ENCODE results near the gene NACAD.
A peak's percentile ranks its signal among the peaks of the same experiment; 100 is the strongest.
"Not testable (repeated sequence)": the region's sequence is repeated elsewhere in the genome, so short reads cannot be mapped to it uniquely, and the experiment has no call there.

NACAD gene

DNA sequence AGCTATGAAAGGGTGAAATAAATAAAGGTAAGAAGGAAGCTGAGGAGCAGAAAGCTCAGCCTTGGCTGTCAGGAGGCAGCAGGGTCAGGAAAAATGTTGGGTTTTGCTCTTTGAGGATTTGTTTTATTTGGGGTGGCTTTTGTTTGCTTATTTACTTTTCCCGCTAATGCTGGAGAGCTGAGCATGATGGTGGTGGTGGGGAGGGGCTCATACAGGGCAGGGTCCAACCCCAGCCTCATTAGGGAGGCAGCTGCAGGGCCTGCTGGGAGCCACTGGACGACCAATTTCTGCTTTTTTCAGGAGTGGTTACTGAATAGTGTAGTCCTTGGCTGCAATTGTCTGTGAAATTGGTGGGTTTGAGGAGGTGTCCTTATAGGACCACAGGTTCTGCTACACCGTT is 52.5 kb downstream of the NACAD start:
- no peak overlapping the region; the same call in 1 of the 2 replicates for H3K9ac ChIP-seq (ENCODE audit: low read length)
- peak overlapping the region; percentile 2 for H3K27ac ChIP-seq (ENCODE audit: low read depth, low read length, poor library complexity, severe bottlenecking)
- H2AFZ ChIP-seq (ENCODE audit: low read length), result no peak overlapping the region
- H3K9me2 ChIP-seq (ENCODE audit: low read depth, low read length), result no peaks in the 10 kb centered on the region
- no peaks in the 10 kb centered on the region for H3K9me3 ChIP-seq (ENCODE audit: low read length)
- no peaks in the 10 kb centered on the region for H3F3A ChIP-seq (ENCODE audit: insufficient read depth, low read length)
- H3K4me2 ChIP-seq (ENCODE audit: low read length), result peak overlapping the region; percentile 25; the same call in 1 of the 2 replicates
- H3K4me3 ChIP-seq (ENCODE audit: low read depth, low read length, poor library complexity, severe bottlenecking), result no peak overlapping the region
- peaks cover 80% of the 10 kb centered on the region for H3K36me3 ChIP-seq (ENCODE audit: insufficient read depth, low read length)
- peaks cover 48% of the 10 kb centered on the region for H3K4me1 ChIP-seq (ENCODE audit: insufficient read depth, low read length, severe bottlenecking)
- H4K20me1 ChIP-seq (ENCODE audit: insufficient read depth, low read length), result peaks cover 5% of the 10 kb centered on the region
- peaks cover 79% of the 10 kb centered on the region for H3K79me2 ChIP-seq (ENCODE audit: insufficient read depth, low read length)
- no peak for TF ChIP-seq EZH2 (IDR thresholded peaks at IDR 0.05; ENCODE audit: borderline replicate concordance, low read length)
- TF ChIP-seq, protein P1, sequence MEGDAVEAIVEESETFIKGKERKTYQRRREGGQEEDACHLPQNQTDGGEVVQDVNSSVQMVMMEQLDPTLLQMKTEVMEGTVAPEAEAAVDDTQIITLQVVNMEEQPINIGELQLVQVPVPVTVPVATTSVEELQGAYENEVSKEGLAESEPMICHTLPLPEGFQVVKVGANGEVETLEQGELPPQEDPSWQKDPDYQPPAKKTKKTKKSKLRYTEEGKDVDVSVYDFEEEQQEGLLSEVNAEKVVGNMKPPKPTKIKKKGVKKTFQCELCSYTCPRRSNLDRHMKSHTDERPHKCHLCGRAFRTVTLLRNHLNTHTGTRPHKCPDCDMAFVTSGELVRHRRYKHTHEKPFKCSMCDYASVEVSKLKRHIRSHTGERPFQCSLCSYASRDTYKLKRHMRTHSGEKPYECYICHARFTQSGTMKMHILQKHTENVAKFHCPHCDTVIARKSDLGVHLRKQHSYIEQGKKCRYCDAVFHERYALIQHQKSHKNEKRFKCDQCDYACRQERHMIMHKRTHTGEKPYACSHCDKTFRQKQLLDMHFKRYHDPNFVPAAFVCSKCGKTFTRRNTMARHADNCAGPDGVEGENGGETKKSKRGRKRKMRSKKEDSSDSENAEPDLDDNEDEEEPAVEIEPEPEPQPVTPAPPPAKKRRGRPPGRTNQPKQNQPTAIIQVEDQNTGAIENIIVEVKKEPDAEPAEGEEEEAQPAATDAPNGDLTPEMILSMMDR (IDR thresholded peaks at IDR 0.05; ENCODE audit: low read length), result no peak
- no peaks in the 10 kb centered on the region for H3K27me3 ChIP-seq (ENCODE audit: insufficient read depth, low read length)

DNA sequence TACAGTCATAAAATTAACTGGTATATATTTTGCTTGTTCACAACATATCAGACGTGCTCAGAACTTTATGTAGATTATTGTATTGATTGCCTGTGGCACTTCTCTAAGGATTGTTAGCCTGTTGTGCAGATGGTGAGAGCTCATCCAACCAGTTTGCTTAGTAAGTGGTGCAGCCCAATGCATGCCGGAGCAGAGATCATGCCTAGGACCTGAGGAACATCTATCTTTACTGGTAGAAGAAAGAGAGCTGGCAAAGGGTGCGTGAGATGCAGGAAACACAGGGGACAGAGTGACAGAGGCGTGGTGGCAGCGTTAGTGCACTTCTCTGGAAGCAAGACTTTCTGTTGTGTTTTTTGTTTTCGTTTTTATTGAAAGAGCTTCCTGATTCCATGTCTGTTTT is 52.9 kb downstream of the NACAD start:
- Histone ChIP-seq H3K4me2 (ENCODE audit: low read length) (peak overlapping the region; percentile 25; the same call in 1 of the 2 replicates), H3K9ac (ENCODE audit: low read length) (no peak overlapping the region; the same call in 1 of the 2 replicates), H3F3A (ENCODE audit: insufficient read depth, low read length) (no peaks in the 10 kb centered on the region), H4K20me1 (ENCODE audit: insufficient read depth, low read length) (peaks cover 5% of the 10 kb centered on the region), H2AFZ (ENCODE audit: low read length) (no peak overlapping the region), H3K4me3 (ENCODE audit: low read depth, low read length, poor library complexity, severe bottlenecking) (no peak overlapping the region), H3K4me1 (ENCODE audit: insufficient read depth, low read length, severe bottlenecking) (peaks cover 48% of the 10 kb centered on the region), H3K9me3 (ENCODE audit: low read length) (no peaks in the 10 kb centered on the region), H3K9me2 (ENCODE audit: low read depth, low read length) (no peaks in the 10 kb centered on the region), H3K79me2 (ENCODE audit: insufficient read depth, low read length) (peaks cover 84% of the 10 kb centered on the region), H3K36me3 (ENCODE audit: insufficient read depth, low read length) (peaks cover 80% of the 10 kb centered on the region), H3K27me3 (ENCODE audit: insufficient read depth, low read length) (no peaks in the 10 kb centered on the region), H3K27ac (ENCODE audit: low read depth, low read length, poor library complexity, severe bottlenecking) (peak overlapping the region; percentile 2)
- no peak for TF ChIP-seq EZH2 (IDR thresholded peaks at IDR 0.05; ENCODE audit: borderline replicate concordance, low read length)
- TF ChIP-seq, protein P1 (IDR thresholded peaks at IDR 0.05; ENCODE audit: low read length), result no peak

DNA sequence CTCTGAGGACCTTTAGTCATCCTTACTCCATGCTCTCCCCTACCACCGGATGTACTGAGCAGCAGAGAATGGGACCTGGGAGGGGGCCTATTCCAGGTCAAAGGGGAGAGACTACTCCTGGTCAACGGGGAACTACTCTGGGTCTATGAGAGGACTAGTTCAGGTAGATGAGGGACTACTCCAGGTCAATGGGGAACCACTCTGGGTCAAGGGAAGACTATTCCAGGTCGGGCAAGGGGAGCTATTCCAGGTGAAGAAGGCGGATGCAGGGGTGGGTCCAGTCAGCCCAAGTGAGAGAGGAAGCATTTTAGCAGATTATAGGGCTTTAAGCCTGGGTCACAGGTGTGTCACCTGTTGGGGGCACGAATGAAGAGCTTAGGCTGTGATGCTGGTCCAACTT is 53.4 kb downstream of the NACAD start:
- peak overlapping the region; percentile 32; the same call in 1 of the 2 replicates for H3K4me2 ChIP-seq (ENCODE audit: low read length)
- H3K79me2 ChIP-seq (ENCODE audit: insufficient read depth, low read length), result peaks cover 89% of the 10 kb centered on the region
- no peaks in the 10 kb centered on the region for H3K27me3 ChIP-seq (ENCODE audit: insufficient read depth, low read length)
- no peak overlapping the region for H3K9ac ChIP-seq (ENCODE audit: low read length)
- no peak overlapping the region for H2AFZ ChIP-seq (ENCODE audit: low read length)
- TF ChIP-seq, protein P1 (IDR thresholded peaks at IDR 0.05; ENCODE audit: low read length), result no peak
- TF ChIP-seq EZH2 (IDR thresholded peaks at IDR 0.05; ENCODE audit: borderline replicate concordance, low read length), result no peak
- H3K27ac ChIP-seq (ENCODE audit: low read depth, low read length, poor library complexity, severe bottlenecking), result no peak overlapping the region
- peaks cover 5% of the 10 kb centered on the region for H4K20me1 ChIP-seq (ENCODE audit: insufficient read depth, low read length)
- no peaks in the 10 kb centered on the region for H3K9me3 ChIP-seq (ENCODE audit: low read length)
- H3K4me1 ChIP-seq (ENCODE audit: insufficient read depth, low read length, severe bottlenecking), result peaks cover 53% of the 10 kb centered on the region
- H3K4me3 ChIP-seq (ENCODE audit: low read depth, low read length, poor library complexity, severe bottlenecking), result no peak overlapping the region
- H3K36me3 ChIP-seq (ENCODE audit: insufficient read depth, low read length), result peaks cover 80% of the 10 kb centered on the region
- no peaks in the 10 kb centered on the region for H3F3A ChIP-seq (ENCODE audit: insufficient read depth, low read length)
- H3K9me2 ChIP-seq (ENCODE audit: low read depth, low read length), result no peaks in the 10 kb centered on the region

DNA sequence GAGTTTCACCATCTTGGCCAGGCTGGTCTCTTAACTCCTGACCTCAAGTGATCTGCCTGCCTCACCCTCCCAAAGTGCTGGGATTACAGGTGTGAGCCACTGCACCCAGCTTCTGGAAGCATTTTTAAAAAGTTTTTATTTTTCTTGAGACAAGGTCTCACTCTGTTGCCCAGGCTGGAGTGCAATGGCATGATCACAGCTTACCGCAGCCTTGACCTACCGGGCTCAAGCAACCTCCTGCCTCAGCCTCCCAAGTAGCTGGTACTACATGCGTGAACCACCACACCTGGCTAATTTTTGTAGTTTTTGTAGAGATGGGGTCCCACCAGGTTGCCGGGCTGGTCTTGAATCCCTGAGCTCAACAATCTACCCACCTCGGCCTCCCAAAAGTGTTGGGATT is 54.1 kb downstream of the NACAD start:
- H2AFZ ChIP-seq (ENCODE audit: low read length); H3K27ac ChIP-seq (ENCODE audit: low read depth, low read length, poor library complexity, severe bottlenecking); H4K20me1 ChIP-seq (ENCODE audit: insufficient read depth, low read length); H3K9ac ChIP-seq (ENCODE audit: low read length); H3K27me3 ChIP-seq (ENCODE audit: insufficient read depth, low read length); H3K4me2 ChIP-seq (ENCODE audit: low read length); H3K4me3 ChIP-seq (ENCODE audit: low read depth, low read length, poor library complexity, severe bottlenecking); H3K9me2 ChIP-seq (ENCODE audit: low read depth, low read length); H3K9me3 ChIP-seq (ENCODE audit: low read length); H3F3A ChIP-seq (ENCODE audit: insufficient read depth, low read length): not testable (repeated sequence)
- peaks cover 95% of the 10 kb centered on the region for H3K79me2 ChIP-seq (ENCODE audit: insufficient read depth, low read length)
- peaks cover 60% of the 10 kb centered on the region for H3K4me1 ChIP-seq (ENCODE audit: insufficient read depth, low read length, severe bottlenecking)
- peaks cover 80% of the 10 kb centered on the region for H3K36me3 ChIP-seq (ENCODE audit: insufficient read depth, low read length)

Data from OCI-LY1 (cell line).